KMS-11 (cell line): ENCODE data around the gene PCK2.

Experiments
- H2AFZ ChIP-seq: fragments of 200-600 bp; sonication (generic); 2 replicates; pipeline ENCODE4 v1.6.1; 2016; ENCODE audit warnings: antibody characterized with exemption, mixed run types, low read depth
- H3K27ac ChIP-seq: fragments of 200-600 bp; sonication (generic); 2 replicates; pipeline ENCODE4 v1.6.1; 2016; ENCODE audit warnings: mild to moderate bottlenecking, mixed run types
- H3K27me3 ChIP-seq: fragments of 200-600 bp; sonication (generic); 2 replicates; pipeline ENCODE4 v1.6.1; 2017; ENCODE audit warnings: mild to moderate bottlenecking, low read depth, mixed run types, moderate library complexity; ENCODE audit not compliant: insufficient read depth
- H3K36me3 ChIP-seq: fragments of 200-600 bp; sonication (generic); 2 replicates; pipeline ENCODE4 v1.6.1; 2017; ENCODE audit warnings: mild to moderate bottlenecking, mixed run types; ENCODE audit not compliant: insufficient read depth
- H3K4me1 ChIP-seq: fragments of 200-600 bp; sonication (generic); 2 replicates; pipeline ENCODE4 v1.6.1; 2016; ENCODE audit warnings: mild to moderate bottlenecking, low read depth, mixed run types; ENCODE audit not compliant: poor library complexity, severe bottlenecking
- H3K4me2 ChIP-seq: fragments of 200-600 bp; sonication (generic); 2 replicates; pipeline ENCODE4 v1.7.0; 2016; ENCODE audit warnings: mild to moderate bottlenecking, mixed run types
- H3K4me3 ChIP-seq: fragments of 200-600 bp; sonication (generic); IDR thresholded peaks from 2 replicates; pipeline ENCODE4 v1.6.1; 2017; ENCODE audit warnings: low read depth, low read length, mixed read lengths; ENCODE audit not compliant: insufficient read depth
- H3K79me2 ChIP-seq: fragments of 200-600 bp; sonication (generic); 2 replicates; pipeline ENCODE4 v1.6.1; 2016; ENCODE audit warnings: low read depth, mixed run types; ENCODE audit not compliant: insufficient read depth
- H3K9ac ChIP-seq: fragments of 200-600 bp; sonication (generic); 2 replicates; pipeline ENCODE4 v1.6.1; 2016; ENCODE audit warnings: mild to moderate bottlenecking, mixed run types
- H4K20me1 ChIP-seq: fragments of 200-600 bp; sonication (generic); 2 replicates; pipeline ENCODE4 v1.6.1; 2016; ENCODE audit warnings: mild to moderate bottlenecking, mixed run types; ENCODE audit not compliant: insufficient read depth
- TF ChIP-seq, protein P1 (sequence below): fragments of 200-600 bp; sonication (generic); conservative IDR thresholded peaks from 2 replicates; pipeline ENCODE4 v1.6.1; 2017; ENCODE audit warnings: low read depth, mild to moderate bottlenecking, antibody characterized with exemption, low read length, moderate library complexity, mixed read lengths

PCK2 gene

DNA sequence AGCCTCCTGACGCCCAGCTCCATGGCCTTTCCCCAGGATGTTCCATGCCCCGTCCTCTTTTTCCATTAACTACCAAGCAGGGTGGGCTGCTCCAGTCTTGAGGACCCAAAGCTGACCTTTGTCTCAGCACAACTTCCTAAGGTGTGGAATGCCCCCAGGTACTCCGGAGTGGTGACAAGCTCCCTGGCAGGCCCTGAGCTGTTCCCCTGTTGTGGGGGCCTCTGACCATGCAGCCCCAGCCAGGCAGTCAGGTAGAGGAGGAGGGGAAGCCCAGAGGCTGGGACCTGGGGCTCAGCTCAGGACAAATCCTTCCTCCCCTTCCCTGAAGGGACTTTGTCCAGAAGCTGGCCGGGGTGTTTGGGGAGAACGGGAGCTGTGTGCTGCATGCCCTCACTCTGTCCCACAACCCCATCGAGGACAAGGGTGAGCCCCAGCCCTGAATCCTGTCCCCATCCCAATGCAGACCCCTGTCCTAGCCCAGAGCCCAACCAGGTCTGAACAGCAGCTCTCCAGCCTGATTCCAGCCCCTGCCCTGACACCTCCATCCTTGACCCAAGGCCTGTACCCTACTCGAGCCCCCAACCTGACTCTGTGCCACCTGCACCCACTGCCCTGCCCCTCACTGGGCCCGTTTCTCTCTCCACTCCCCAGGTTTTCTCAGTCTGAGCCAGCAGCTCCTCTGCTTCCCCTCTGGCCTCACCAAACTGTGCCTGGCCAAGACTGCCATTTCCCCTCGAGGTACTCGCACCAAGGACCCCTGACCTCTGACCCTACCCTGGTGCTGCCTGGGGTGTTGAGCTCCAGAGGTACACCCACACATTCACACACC is 37.9 kb upstream of the PCK2 start:
- no peaks in the 10 kb centered on the region for H3K4me1 ChIP-seq
- H3K79me2 ChIP-seq, result no peaks in the 10 kb centered on the region
- H3K27ac ChIP-seq, result no peak overlapping the region
- H3K4me3 ChIP-seq, result no peak overlapping the region
- no peaks in the 10 kb centered on the region for H3K36me3 ChIP-seq
- no peak overlapping the region for H3K4me2 ChIP-seq
- TF ChIP-seq, protein P1, sequence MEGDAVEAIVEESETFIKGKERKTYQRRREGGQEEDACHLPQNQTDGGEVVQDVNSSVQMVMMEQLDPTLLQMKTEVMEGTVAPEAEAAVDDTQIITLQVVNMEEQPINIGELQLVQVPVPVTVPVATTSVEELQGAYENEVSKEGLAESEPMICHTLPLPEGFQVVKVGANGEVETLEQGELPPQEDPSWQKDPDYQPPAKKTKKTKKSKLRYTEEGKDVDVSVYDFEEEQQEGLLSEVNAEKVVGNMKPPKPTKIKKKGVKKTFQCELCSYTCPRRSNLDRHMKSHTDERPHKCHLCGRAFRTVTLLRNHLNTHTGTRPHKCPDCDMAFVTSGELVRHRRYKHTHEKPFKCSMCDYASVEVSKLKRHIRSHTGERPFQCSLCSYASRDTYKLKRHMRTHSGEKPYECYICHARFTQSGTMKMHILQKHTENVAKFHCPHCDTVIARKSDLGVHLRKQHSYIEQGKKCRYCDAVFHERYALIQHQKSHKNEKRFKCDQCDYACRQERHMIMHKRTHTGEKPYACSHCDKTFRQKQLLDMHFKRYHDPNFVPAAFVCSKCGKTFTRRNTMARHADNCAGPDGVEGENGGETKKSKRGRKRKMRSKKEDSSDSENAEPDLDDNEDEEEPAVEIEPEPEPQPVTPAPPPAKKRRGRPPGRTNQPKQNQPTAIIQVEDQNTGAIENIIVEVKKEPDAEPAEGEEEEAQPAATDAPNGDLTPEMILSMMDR, result no peak
- H3K9ac ChIP-seq, result no peak overlapping the region
- no peak overlapping the region for H2AFZ ChIP-seq
- H4K20me1 ChIP-seq, result no peaks in the 10 kb centered on the region
- peaks cover 16% of the 10 kb centered on the region; the same call in 1 of the 2 replicates for H3K27me3 ChIP-seq

DNA sequence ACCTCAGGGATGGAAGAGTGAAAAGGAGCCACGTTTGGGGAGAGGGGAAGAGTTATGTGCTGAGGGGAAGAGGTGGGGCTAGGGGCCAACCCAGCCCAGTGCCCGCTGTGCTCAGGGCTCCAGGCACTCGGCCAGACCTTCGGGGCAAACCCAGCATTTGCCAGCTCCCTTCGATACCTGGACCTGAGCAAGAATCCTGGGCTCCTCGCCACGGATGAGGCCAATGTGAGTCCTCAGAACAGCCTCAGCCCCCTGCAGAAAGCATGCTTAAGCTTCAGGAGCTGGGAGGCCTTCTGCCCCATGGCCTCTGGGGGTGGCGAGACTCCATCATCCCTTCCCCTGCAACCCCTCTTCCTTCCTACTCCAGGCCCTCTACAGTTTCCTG is 37.3 kb upstream of the PCK2 start:
- no peak overlapping the region for H2AFZ ChIP-seq
- H3K36me3 ChIP-seq, result no peaks in the 10 kb centered on the region
- H3K27ac ChIP-seq, result no peak overlapping the region
- H3K9ac ChIP-seq, result no peak overlapping the region
- no peak overlapping the region for H3K4me2 ChIP-seq
- H3K4me3 ChIP-seq, result no peak overlapping the region
- H4K20me1 ChIP-seq, result no peaks in the 10 kb centered on the region
- H3K4me1 ChIP-seq, result no peaks in the 10 kb centered on the region
- H3K27me3 ChIP-seq, result peaks cover 16% of the 10 kb centered on the region; the same call in 1 of the 2 replicates
- TF ChIP-seq, protein P1, result no peak
- H3K79me2 ChIP-seq, result no peaks in the 10 kb centered on the region

DNA sequence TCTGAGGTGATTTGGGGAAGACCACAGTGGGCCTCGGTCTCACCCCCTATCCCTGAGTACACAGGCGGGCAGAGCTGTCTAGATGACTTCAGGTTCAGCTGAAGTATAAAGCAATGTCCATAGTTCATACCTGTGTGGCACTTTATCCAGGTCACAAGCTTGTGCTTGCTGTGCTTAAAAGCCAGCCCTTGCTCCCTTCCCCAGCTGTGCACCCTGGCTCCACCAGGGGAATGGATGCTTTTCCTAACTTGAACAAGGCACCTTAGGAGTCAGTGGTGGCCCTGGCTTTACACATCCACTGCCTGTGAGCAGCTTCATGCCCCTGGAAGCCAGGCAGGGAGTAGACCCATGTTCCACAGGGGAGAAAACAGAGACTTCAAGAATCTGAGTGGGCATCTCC is 36.8 kb upstream of the PCK2 start:
- TF ChIP-seq, protein P1, result no peak
- Histone ChIP-seq H3K36me3 (no peaks in the 10 kb centered on the region), H3K79me2 (no peaks in the 10 kb centered on the region), H3K4me3 (no peak overlapping the region), H3K4me2 (no peak overlapping the region), H3K27me3 (peaks cover 16% of the 10 kb centered on the region; the same call in 1 of the 2 replicates), H3K9ac (no peak overlapping the region), H3K4me1 (no peaks in the 10 kb centered on the region), H2AFZ (no peak overlapping the region), H4K20me1 (no peaks in the 10 kb centered on the region), H3K27ac (no peak overlapping the region)

DNA sequence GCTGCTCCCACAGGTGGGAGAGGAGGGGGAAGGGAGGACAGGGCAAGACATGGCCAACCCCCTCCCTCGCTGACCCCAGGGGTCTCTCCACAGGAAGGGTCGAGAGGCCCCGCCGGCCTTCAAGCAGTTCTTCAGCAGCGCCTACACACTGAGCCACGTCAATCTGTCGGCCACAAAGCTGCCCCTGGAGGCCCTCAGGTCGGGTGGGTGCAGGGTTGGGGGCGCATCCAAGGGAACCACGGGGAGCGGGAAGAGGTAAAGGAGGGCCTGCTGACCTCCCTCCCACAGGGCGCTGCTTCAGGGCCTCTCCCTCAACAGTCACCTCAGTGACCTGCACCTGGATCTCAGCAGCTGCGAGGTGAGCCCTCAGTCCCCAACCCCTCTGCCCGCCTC is 36.2 kb upstream of the PCK2 start:
- peaks cover 16% of the 10 kb centered on the region; the same call in 1 of the 2 replicates for H3K27me3 ChIP-seq
- H3K36me3 ChIP-seq, result no peaks in the 10 kb centered on the region
- H3K4me3 ChIP-seq, result no peak overlapping the region
- H3K9ac ChIP-seq, result no peak overlapping the region
- H3K4me1 ChIP-seq, result no peaks in the 10 kb centered on the region
- no peak overlapping the region for H3K4me2 ChIP-seq
- TF ChIP-seq, protein P1, result no peak
- no peak overlapping the region for H3K27ac ChIP-seq
- H4K20me1 ChIP-seq, result no peaks in the 10 kb centered on the region
- no peaks in the 10 kb centered on the region for H3K79me2 ChIP-seq
- no peak overlapping the region for H2AFZ ChIP-seq
